Ramos (cell line): ENCODE data around the gene LRP1-AS.

Source experiments
- in situ Hi-C: fragments of 300-500 bp; cut with MboI; formaldehyde crosslinking; loops from one replicate; pipeline ENCODE4 v1.14.3; 2022; ENCODE audit warnings: low sequenced_read_pairs; ENCODE audit not compliant: unreplicated experiment

Gene LRP1-AS

DNA sequence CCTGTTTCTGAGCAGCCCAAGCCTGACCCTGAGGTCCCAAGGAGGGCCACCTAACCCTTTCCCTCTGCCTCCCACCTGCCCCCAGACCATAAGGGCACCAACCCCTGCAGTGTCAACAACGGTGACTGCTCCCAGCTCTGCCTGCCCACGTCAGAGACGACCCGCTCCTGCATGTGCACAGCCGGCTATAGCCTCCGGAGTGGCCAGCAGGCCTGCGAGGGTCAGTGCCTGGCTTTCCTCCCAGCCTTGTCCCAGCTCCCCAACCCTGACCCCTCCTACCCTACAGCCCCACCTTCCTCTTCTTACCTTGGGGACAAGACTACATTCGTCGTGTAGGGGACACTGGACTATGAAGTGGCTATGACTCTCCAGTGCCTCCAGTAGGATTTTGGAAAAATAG, 33.7 kb upstream of the LRP1-AS start:
- in situ Hi-C loops, result no loop called here

DNA sequence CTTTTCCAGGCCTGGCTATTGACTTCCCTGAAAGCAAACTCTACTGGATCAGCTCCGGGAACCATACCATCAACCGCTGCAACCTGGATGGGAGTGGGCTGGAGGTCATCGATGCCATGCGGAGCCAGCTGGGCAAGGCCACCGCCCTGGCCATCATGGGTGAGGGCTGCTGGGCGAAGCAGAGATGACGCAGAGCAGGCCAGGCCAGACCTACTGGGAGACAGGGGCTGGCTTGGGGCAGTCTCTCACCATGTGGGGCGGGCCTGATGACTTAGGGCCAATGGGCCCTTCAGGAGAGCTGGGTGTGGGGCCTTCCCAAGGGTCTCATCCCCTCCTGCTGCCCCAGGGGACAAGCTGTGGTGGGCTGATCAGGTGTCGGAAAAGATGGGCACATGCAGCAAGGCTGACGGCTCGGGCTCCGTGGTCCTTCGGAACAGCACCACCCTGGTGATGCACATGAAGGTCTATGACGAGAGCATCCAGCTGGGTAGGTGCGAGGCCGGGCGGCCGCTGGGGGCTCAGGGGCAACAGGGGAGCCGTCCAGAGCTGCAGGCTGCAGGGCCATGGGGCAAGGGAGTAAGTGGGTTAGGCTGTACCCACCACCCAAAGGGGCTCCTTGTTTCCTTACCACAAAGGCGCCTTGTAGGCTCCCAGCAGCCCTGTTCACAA, 33.0 kb upstream of the LRP1-AS start:
- in situ Hi-C loops, result no loop called here

DNA sequence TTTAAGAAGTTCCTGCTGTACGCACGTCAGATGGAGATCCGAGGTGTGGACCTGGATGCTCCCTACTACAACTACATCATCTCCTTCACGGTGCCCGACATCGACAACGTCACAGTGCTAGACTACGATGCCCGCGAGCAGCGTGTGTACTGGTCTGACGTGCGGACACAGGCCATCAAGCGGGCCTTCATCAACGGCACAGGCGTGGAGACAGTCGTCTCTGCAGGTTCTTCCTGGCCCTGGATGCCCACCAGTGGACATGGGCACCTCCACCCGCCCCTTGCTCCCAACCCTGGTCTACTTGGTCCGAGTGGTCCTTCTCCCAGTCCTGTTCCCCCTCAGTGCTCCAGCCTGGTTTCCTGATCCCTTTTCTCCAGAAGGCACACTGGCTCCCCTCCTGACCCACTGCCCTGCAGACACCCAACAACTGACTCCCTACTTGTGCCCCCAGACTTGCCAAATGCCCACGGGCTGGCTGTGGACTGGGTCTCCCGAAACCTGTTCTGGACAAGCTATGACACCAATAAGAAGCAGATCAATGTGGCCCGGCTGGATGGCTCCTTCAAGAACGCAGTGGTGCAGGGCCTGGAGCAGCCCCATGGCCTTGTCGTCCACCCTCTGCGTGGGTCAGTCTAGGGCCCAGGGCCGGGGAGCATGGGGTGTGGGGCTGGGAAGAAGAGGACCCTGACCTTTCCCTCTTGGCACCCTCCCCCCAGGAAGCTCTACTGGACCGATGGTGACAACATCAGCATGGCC, 32.1 kb upstream of the LRP1-AS start:
- in situ Hi-C loops, result no loop called here

DNA sequence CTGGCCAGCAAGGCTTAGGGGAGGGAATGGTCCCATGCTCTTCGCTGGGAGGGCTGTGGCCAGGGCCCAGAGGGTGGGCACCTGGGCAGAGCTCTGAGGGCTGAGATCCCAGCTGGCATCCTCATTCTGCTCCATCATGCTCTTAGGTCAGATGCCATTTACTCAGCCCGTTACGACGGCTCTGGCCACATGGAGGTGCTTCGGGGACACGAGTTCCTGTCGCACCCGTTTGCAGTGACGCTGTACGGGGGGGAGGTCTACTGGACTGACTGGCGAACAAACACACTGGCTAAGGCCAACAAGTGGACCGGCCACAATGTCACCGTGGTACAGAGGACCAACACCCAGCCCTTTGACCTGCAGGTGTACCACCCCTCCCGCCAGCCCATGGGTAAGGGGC, 30.8 kb upstream of the LRP1-AS start:
- in situ Hi-C loops, result no loop called here

DNA sequence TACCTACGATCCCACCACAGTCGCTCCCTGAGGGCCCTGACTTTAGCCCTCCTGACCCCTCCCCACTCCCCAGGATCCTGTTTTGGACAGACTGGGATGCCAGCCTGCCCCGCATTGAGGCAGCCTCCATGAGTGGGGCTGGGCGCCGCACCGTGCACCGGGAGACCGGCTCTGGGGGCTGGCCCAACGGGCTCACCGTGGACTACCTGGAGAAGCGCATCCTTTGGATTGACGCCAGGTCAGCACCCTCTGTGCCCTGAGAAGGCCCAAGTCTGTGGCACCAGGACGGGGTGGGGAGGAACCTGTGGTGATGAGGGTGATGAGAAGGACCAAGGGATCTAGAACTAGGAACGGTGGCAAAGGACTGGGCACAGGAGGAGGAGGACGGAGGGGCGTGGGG, 29.9 kb upstream of the LRP1-AS start:
- in situ Hi-C loops, result no loop called here

DNA sequence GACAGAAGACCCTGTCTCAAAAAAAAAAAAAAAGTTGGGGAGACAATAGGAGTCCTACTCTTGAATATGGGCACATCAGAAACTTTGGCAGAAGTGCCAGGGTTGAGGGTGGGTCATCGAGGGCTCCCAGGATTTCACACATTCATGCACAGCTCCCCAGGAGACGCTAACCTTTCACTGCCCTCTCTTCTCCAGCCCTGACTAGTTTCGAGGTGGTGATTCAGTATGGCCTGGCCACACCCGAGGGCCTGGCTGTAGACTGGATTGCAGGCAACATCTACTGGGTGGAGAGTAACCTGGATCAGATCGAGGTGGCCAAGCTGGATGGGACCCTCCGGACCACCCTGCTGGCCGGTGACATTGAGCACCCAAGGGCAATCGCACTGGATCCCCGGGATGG, 29.4 kb upstream of the LRP1-AS start:
- in situ Hi-C loops, result no loop called here

DNA sequence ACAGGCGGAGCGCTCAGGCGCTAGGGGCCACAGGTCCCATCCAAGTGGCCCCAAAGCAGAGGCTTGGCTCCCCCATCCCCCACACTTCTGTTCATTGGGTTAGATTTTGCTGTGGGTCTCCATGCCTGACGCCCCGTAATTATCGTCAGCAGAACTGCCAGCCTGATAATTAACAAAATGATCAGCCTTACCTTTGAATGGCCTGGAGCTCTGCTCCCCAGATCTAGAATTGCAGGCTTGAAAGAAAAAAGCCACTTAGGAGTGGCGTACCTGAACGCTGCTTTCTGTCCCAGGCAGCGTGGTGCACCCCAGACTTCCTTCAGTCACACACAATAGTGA, 28.7 kb upstream of the LRP1-AS start:
- in situ Hi-C loops, result no loop called here

DNA sequence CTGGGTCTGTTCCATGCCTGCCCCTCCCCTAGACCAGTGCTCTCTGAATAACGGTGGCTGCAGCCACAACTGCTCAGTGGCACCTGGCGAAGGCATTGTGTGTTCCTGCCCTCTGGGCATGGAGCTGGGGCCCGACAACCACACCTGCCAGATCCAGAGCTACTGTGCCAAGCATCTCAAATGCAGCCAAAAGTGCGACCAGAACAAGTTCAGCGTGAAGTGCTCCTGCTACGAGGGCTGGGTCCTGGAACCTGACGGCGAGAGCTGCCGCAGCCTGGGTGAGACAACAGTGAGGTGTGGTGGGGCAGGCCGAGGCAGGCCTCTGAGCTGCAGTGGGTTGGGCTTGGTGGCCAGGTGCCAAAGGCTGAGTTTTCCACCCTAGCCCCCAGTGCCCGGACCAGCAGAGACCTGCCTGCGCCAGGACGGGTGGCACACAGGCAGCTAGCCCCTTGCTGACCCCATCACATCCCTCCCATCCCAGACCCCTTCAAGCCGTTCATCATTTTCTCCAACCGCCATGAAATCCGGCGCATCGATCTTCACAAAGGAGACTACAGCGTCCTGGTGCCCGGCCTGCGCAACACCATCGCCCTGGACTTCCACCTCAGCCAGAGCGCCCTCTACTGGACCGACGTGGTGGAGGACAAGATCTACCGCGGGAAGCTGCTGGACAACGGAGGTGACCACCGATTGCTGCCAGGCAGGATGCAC, 28.2 kb upstream of the LRP1-AS start:
- in situ Hi-C loops, result no loop called here

DNA sequence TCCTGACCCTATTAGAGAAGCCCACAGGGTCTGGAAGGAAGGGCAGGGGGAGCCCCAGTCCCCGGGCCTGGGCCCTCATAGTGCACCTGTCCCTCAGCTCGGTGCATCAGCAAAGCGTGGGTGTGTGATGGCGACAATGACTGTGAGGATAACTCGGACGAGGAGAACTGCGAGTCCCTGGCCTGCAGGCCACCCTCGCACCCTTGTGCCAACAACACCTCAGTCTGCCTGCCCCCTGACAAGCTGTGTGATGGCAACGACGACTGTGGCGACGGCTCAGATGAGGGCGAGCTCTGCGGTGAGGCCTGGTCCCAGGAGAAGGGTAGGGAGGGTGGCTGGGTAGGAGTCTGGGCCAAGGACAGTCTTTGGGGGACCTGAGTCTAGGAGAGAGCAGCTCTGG, 26.3 kb upstream of the LRP1-AS start:
- in situ Hi-C loops, result no loop called here

DNA sequence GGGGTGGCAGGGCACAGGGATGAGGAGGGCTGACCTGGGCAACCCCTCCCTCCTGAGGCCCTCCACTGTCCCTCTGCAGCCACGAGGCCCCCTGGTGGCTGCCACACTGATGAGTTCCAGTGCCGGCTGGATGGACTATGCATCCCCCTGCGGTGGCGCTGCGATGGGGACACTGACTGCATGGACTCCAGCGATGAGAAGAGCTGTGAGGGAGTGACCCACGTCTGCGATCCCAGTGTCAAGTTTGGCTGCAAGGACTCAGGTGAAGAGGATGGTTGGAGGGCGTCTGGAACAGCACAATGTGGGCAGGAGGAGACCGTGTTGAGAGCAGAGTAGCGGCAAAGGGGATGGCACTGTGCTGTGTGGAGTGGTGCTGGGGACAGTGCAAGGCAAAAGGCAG, 25.7 kb upstream of the LRP1-AS start:
- in situ Hi-C loops, result no loop called here

DNA sequence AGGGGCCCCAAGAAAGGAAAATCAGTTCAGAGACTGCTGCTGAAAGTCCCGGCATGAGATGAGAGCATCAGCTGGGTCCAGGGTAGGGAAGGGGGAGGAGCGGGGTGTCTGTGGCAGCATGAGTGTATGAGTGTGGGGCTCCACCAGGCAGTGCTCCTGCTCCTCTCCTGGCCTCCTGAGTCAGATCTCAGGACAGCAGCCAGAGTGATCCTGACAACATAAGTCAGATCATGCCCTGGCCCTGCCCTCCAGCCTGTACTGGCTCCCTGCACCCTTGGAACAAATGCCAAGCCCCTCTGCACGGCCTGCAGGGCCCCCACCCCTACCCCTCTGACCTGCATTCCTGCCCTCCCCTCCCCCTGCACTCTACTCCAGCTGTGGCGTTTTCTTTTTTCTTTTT, 24.2 kb upstream of the LRP1-AS start:
- in situ Hi-C loops, result no loop called here

DNA sequence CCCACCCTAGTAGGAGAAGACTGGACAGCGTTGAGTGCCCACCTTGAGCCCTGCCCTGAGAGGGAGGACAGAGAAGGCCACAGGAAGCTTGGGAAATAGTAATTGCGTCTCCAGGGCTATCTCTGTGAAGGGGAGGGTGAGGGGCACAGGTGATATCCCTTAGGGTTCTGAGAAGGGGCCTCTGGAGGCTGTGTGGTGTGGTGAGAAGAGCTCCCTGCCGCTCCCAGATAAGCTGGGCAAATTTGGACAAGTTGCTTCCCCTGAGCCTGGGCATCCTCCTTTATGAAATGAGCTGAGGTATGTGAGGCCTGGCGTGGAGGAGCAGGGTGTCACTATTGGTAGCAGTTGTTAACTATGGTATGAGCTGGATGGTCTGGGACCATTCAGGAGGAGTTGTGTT, 23.5 kb upstream of the LRP1-AS start:
- in situ Hi-C loops, result no loop called here

DNA sequence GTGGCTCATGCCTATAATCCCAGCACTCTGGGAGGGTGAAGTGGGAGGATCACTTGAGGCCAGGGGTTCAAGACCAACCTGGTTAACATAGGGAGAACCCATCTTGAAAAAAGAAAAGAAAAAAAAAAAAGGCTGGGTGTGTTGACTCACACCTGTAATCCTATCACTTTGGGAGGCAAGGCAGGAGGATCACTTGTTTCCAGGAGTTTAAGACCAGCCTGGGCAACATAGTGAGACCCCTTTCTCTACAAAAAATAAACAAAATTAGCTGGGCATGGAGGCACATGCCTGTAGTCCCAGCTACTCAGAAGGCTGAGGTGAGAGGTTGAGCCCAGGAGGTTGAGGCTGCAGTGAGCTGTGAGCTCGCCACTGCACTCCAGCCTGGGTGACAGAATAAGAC, 23.0 kb upstream of the LRP1-AS start:
- in situ Hi-C loops, result no loop called here

DNA sequence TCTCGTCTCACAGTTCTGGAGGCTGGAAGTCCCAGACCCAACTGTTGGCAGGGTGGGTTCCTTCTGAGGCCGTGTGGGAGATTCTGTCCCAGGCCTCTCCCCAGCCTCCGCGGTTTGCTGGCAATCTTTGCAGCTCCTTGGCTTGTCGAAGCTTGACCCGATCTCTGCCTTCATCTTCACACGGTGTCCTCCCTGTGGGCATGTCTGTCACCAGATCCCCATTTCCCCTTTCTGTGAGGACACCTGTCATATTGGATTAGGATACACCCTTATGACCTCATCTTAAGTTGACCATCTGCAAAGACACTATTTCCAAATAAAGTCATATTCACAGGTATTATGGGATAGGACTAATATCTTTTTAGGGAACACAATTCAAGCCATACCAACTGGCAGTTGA, 22.6 kb upstream of the LRP1-AS start:
- in situ Hi-C loops, result no loop called here

DNA sequence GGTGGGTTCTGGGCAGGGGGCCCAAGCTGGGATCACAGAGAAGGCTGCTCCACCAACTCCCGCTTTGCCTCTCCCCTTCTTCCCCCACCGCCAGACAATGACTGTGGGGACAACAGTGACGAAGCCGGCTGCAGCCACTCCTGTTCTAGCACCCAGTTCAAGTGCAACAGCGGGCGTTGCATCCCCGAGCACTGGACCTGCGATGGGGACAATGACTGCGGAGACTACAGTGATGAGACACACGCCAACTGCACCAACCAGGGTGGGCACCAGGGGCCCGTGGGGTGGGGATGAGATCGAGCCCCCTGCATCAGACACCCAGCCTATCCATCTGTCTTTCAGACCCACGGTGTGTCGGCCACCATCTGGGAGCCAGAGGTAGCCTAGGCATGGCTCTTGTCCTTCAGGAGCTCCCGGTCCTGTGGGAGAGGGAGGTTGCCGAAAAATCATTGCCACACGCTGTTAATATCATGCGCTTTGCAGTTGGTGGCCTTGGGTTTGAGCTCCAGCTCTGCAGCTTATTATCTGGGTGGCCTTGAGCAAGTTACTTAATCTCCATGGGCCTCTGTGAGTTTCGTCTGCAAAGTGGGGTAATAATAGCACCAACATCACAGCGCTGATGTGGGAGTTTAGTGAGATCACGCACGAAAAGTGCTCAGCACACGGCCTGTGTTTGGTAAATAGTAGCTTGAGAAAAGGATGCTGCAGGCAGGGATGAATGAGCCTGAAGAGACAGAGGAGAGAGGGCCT, 21.8 kb upstream of the LRP1-AS start:
- in situ Hi-C loops, result no loop called here

DNA sequence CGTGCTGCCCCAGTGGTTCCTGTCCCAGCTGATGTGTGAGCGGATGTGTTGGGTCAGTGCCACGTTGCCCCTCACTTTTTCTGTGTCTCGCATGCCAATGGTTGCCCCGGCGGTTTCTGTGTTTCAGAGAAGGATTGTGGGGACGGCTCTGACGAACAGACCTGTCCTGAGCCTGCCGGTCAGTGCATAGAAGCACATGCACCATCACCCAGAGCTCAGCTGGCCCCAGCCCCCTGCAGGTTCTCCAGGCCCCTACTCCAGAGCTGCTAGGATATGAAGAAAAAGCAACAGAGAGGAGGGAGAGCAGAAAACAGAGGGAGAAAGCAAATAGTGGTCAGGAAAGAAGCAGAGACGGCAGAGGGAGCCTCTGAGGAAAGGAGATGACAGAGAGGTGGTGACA, 20.6 kb upstream of the LRP1-AS start:
- in situ Hi-C loops, result no loop called here

DNA sequence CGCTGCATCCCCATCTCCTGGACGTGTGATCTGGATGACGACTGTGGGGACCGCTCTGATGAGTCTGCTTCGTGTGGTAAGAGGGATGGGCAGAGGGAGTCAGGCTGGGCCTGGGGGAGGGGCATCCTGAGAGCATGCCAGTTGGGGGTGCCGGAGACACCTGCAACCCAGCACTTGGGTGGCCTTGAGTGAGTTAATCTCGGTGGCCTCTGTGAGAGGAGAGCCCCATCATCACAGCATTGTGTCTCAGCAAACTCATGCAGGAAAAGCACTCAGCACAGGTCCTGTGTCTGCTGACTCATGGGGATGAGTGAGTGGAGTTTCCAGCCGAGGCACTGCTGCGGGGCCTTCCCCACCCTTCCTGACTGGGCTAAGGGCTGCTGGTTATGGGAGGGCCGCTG, 19.6 kb upstream of the LRP1-AS start:
- in situ Hi-C loops, result no loop called here

DNA sequence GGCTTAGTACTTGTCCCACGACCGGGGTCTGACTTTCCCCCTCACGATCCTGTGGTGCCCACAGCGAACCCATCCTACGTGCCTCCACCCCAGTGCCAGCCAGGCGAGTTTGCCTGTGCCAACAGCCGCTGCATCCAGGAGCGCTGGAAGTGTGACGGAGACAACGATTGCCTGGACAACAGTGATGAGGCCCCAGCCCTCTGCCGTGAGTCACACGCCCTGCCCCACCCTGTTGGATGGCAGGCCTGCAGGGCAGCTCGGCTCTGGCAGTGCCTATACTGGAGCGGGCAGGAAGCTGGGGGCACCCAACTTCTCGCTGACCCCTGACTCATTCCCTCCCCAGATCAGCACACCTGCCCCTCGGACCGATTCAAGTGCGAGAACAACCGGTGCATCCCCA, 18.3 kb upstream of the LRP1-AS start:
- in situ Hi-C loops, result no loop called here

DNA sequence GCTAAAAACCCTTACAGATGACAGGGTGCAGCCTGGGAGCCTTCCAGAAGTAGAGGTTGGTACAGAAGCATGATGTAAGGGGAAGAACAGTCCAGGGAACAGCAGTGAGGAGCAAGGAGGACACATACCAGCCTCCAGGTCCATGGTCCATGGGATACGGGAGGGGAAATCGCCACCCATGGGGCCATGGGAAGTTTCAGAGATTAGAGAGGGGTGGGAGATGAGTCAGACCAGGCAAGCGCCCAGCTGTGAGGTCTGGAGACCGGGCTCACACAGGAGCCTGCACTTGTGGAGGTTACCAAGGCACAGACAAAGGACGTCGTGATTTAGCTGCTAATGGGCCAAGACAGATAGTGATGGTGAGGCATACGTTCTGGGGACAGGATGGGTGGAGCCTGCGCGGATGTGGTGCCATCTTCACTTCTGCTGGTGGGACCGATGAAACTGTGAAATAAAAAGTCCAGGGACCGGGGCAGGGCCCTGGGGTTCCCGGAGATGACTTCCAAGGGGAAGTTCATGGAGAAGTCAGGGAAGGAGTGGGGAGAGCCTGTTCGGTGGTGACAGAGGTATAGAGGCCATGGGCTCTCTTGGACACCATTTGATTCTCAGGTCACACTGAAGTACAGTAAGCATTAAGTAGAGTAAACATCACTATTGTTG, 17.7 kb upstream of the LRP1-AS start:
- in situ Hi-C loops, result no loop called here

DNA sequence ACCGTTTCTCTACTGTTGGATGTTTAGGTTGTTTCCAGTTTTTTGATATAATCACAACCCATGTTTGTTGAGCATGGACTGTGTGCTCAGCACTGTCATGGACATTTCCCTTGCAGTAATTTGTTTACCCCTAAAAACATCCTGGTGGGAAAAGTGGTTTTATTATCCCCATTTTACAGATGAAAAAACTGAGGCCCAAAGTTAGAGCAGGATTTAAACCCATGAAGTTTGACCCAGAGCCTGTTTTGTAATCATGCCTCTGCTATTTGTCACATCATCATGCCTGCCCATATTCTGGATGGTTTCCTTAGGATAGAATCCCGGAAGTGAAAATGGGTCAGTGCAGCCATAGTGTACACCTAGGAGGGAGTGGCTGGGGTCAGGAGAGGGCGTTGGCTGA, 17.0 kb upstream of the LRP1-AS start:
- in situ Hi-C loops, result no loop called here
